Amniotic epithelial cell (primary cell): Measurements from ENCODE around the gene APEX1.
"Not testable (repeated sequence)": the region's sequence is repeated elsewhere in the genome, so short reads cannot be mapped to it uniquely, and the experiment has no call there.

Experiments
- DNase-seq: peaks from one replicate; pipeline ENCODE4 v3.0.0-alpha.2; 2010; ENCODE audit warnings: low read depth

APEX1 gene

DNA sequence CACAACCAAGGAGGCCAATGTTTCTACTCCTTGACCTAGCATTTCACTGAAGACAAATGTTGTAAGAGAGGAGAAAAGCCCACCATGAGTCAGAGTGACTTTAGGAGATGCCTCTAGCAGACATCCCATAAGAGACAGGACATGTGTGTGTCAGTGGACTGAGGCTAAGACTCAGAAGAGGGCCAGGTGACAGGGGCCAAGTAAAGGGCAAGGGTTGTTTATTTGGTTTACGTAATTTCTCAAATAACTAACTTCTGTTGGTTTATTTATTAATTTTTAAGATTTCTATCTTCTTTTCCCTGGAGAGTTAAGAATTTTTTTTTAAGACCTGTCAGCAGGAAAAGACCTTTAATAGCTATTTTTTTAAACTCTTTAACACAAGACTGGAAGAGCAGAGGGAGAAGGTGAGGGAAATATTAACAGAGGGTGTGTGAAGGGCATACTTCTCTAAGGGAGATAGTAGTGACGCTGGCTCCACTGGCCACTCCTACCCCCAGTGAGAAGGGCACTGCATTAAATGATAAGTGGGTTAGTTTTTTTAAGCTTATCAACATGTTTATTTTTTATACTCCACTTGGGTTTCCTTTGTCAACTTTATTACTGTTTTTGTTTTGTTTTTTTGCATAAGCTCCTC is 17.6 kb downstream of the APEX1 start:
- no peak for DNase-seq

- DNase-seq = peak; percentile 32
Observed at GRCh38 chr14:20476776-20477175, 21.8 kb downstream of the APEX1 start.

DNA sequence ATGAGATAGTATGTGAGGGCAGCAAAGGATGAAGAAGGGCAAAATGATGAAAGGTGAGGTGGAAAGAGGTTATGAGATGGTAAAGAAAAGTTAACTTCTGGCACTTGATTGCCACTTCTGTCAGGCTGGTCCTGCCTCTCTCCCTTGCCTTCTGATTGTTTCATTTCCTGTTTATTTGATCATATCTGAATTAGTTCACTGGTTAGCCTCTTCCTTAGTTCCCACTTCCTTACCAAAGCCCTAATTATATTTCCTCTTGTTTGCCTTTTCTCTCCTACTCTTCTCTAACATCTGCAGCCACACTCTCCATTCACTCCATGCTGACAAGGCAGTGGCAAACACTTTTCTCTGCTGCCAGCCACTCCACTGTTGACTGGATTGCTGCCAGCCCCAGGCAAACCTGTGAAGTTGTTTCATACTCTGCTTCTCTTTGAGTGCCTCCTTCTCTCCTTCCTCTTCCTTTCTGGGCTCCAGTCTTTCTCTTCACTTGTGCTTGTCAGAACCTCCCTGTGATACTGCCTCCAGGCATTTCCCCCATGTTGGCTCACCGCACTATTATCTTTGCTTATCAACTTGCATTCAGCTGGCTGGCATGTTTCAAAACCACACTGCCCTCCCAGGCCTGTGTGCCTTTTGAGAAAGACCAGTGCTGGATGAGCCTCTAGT is 22.3 kb downstream of the APEX1 start:
- peak; percentile 98 for DNase-seq

- DNase-seq = no peak
Observed at GRCh38 chr14:20478894-20479293, 23.9 kb downstream of the APEX1 start.

DNA sequence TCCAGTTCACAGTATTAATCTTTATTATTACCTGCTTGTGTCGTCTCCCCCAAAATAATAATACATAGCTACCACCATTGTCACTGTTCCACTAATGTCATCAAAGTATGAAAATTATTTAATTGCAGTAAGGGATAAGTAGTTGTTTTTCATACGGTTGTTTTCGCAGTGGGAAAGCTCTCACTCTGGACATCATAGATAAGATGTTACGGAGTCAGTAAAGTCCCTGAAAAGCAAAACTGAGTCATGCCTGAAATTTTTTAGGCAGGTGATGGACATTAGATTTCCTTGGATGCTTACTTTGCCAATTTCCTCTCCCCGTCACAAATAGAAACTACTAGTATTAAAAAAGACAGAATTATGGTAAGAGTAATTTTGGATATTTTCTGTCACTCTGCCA is 27.4 kb downstream of the APEX1 start:
- DNase-seq = no peak

GRCh38 chr14:20485900-20486299 is 30.9 kb downstream of the APEX1 start:
- no peak for DNase-seq

- no peak for DNase-seq
Observed at GRCh38 chr14:20486684-20487395, 31.8 kb downstream of the APEX1 start.

DNA sequence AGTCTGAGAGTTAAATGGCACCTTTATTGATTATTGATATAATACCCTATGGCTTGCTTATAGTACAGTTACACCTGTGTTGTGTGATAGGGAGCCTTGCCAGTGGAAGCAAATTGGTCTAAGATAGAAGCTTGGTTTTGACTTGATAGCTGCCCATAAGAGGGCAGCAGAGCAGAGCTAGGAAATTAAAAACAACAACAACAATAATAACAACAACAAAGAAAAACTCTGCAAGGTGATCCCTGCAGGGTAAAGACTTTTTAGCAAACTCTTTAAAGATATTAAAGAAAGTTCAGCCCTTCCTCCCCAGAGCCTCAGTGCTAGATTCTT is 32.3 kb downstream of the APEX1 start:
- DNase-seq = no peak

DNA sequence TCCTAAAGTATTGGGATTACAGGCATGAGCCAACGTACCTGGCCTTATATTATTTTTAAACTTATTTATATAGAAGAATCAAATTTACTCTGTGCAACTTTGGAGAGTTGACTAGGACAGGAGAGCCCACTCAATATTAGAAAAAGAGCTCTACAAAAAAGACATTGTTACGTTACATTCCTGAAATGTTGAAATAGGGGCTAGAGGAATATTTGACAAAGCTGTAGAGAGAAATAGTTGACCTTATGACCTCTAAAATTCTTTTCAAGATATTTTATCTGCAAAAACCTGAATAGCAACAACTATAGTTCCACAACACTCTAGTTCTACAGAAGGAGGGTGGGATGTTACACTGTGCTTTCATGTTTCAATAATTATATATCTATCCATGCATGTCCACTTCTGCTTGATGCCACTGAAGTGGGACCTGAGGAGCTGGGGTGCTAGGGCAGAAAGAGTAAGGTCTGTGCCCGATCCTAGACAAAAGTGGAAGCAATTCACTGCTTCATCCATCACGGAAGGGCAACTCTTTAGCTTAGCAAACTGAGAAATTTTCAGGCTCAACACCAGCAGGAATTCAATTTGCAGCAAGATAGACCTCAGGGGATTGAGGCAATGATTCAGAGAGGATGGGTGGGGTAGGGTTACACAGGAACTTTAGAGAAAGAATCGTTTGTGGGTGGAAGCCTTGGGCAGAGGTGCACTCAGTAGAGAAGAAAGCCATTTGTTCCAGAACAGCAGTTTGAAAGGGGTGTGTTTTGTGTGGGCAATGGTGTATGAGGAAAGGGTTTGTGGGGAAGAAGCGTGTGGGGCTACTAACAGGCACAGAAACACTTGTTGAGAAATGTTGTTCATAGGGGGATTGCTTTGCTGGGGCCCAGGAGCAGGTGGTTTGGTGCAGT is 34.3 kb downstream of the APEX1 start:
- peak; percentile 32 for DNase-seq

DNA sequence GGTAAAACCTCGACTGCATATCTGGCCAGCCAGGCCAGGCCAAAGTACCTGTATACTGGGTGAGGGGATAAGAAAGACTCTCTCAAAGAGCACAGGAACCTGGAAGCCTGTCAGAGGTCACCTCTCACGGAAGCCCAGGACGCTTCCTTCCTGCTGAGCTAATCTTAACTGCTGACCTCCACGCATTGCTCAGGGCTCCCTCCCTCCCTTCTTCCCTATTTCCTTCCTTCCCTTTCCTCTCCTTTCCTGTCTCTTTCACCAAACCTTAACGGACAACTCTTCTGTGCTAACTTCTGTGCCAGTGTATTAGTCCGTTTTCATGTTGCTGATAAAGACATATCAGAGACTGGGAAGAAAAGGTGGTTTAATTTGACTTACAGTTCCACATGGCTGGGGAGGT is 35.5 kb downstream of the APEX1 start:
- no peak for DNase-seq

- no peak for DNase-seq
Observed at GRCh38 chr14:20492486-20492885, 37.5 kb downstream of the APEX1 start.

- DNase-seq = no peak
Observed at GRCh38 chr14:20493634-20494033, 38.6 kb downstream of the APEX1 start.

- DNase-seq = peak; percentile 19
Observed at GRCh38 chr14:20494935-20495766, 40.1 kb downstream of the APEX1 start.

GRCh38 chr14:20498622-20499021 is 43.6 kb downstream of the APEX1 start:
- DNase-seq = no peak

GRCh38 chr14:20499108-20499507 is 44.1 kb downstream of the APEX1 start:
- no peak for DNase-seq

GRCh38 chr14:20499881-20500280 is 44.9 kb downstream of the APEX1 start:
- no peak for DNase-seq

GRCh38 chr14:20501346-20501745 is 46.3 kb downstream of the APEX1 start:
- peak; percentile 32 for DNase-seq

- no peak for DNase-seq
Observed at GRCh38 chr14:20503898-20504297, 48.9 kb downstream of the APEX1 start.

GRCh38 chr14:20506276-20506675 is 51.2 kb downstream of the APEX1 start:
- not testable (repeated sequence) for DNase-seq

DNA sequence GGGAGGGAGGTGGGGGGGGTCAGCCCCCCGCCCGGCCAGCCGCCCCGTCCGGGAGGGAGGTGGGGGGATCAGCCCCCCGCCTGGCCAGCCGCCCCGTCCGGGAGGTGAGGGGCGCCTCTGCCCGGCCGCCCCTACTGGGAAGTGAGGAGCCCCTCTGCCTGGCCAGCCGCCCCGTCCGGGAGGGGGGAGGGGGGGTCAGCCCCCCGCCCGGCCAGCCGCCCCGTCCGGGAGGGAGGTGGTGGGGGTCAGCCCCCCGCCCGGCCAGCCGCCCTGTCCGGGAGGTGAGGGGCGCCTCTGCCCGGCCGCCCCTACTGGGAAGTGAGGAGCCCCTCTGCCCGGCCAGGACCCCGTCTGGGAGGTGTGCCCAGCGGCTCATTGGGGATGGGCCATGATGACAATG is 51.7 kb downstream of the APEX1 start:
- not testable (repeated sequence) for DNase-seq
